SK-N-SH (cell line): Measurements from ENCODE around the gene AMFR. TPM values are rescaled to one million over a fixed set of nuclear protein-coding genes. Genes with fewer than 3 reads are reported as not detected.

Source experiments
- CTCF ChIA-PET: fragments of 300-600, 350-600 bp; formaldehyde crosslinking; extraction: SDS; loops from one replicate; lab custom pipeline; 2021; lab: Yijun Ruan, JAX
- POLR2A ChIA-PET: fragments of 350-600 bp; sonication (Branson Sonifier 250); formaldehyde crosslinking; extraction: SDS; loops from one replicate; lab custom pipeline; 2020; ENCODE audit warnings: antibody characterized with exemption, inconsistent platforms; lab: Yijun Ruan, JAX
- DNase-seq: peaks from one replicate; pipeline ENCODE4 v3.0.0; 2012
- H2AFZ ChIP-seq: fragments of 200-600 bp; sonication (generic); 2 replicates; pipeline ENCODE4 v1.8.1; 2016; ENCODE audit warnings: antibody characterized with exemption, mild to moderate bottlenecking, low read depth
- H3F3A ChIP-seq: fragments of 200-600 bp; sonication (generic); replicated peaks from 2 replicates; pipeline ENCODE3; 2016; ENCODE audit warnings: antibody characterized with exemption, mild to moderate bottlenecking; ENCODE audit not compliant: insufficient read depth
- H3K27ac ChIP-seq, 2 experiments: fragments of 200-500 bp in 1 of 2; fragments of 200-600 bp in 1 of 2; sonication (Bioruptor generic) in 1 of 2; sonication (generic), shearing (Covaris generic) in 1 of 2; 2 replicates each; pipeline versions ENCODE4 v1.5.1 to v1.6.1; 2014 to 2016; ENCODE audit warnings: low read depth in 2 of 2, inconsistent platforms in 1 of 2, low read length in 1 of 2, mild to moderate bottlenecking in 1 of 2, mixed read lengths in 1 of 2
- H3K27me3 ChIP-seq: fragments of 200-600 bp; sonication (generic), shearing (Covaris generic); 2 replicates; pipeline ENCODE4 v1.6.1; 2016; ENCODE audit warnings: mixed run types; ENCODE audit not compliant: insufficient read depth
- H3K36me3 ChIP-seq, 2 experiments: fragments of 200-500 bp in 1 of 2; fragments of 200-600 bp in 1 of 2; sonication (Bioruptor generic) in 1 of 2; sonication (generic) in 1 of 2; replicated peaks in 1 of 2; 2 replicates each; pipeline versions ENCODE3 to v1.5.1; 2014 to 2016; ENCODE audit warnings: low read length in 1 of 2, mild to moderate bottlenecking in 1 of 2; ENCODE audit not compliant: insufficient read depth in 2 of 2, control insufficient read depth in 1 of 2
- H3K4me1 ChIP-seq, 2 experiments: fragments of 200-500 bp in 1 of 2; fragments of 200-600 bp in 1 of 2; sonication (Bioruptor generic) in 1 of 2; sonication (generic), shearing (Covaris generic) in 1 of 2; 2 replicates each; pipeline versions ENCODE4 v1.5.1 to v1.6.1; 2014 to 2016; ENCODE audit warnings: low read depth in 1 of 2, low read length in 1 of 2, mixed run types in 1 of 2; ENCODE audit not compliant: insufficient read depth in 2 of 2, control insufficient read depth in 1 of 2
- H3K4me2 ChIP-seq: fragments of 200-600 bp; sonication (generic), shearing (Covaris generic); 2 replicates; pipeline ENCODE4 v1.6.1; 2017; ENCODE audit warnings: mixed run types
- H3K4me3 ChIP-seq, 2 experiments: fragments of 200-500 bp in 1 of 2; fragments of 200-600 bp in 1 of 2; sonication (Bioruptor generic) in 1 of 2; sonication (generic), shearing (Covaris generic) in 1 of 2; 2 replicates each; pipeline versions ENCODE4 v1.5.1 to v1.8.1; 2014 to 2016; ENCODE audit warnings: low read depth in 2 of 2, inconsistent platforms in 1 of 2, low read length in 1 of 2, mild to moderate bottlenecking in 1 of 2, mixed read lengths in 1 of 2, moderate library complexity in 1 of 2
- H3K79me2 ChIP-seq: fragments of 200-600 bp; sonication (generic); 2 replicates; pipeline ENCODE4 v1.8.1; 2017; ENCODE audit warnings: mild to moderate bottlenecking; ENCODE audit not compliant: insufficient read depth
- H3K9ac ChIP-seq: fragments of 200-600 bp; sonication (generic); 2 replicates; pipeline ENCODE4 v1.6.1; 2017; ENCODE audit warnings: mixed run types
- H3K9me2 ChIP-seq: fragments of 200-600 bp; sonication (generic); 2 replicates; pipeline ENCODE4 v1.6.1; 2017; ENCODE audit warnings: mixed run types
- H3K9me3 ChIP-seq: fragments of 200-600 bp; sonication (generic); 2 replicates; pipeline ENCODE4 v1.6.1; 2017; ENCODE audit warnings: mixed run types, mild to moderate bottlenecking, moderate library complexity
- H4K20me1 ChIP-seq: fragments of 200-600 bp; sonication (generic); 2 replicates; pipeline ENCODE4 v1.6.1; 2017; ENCODE audit warnings: mild to moderate bottlenecking, mixed run types; ENCODE audit not compliant: insufficient read depth
- CHD2 ChIP-seq: fragments of 150-350 bp; IDR thresholded peaks from 2 replicates; pipeline ENCODE4 v1.6.1; 2018; ENCODE audit warnings: low read length; ENCODE audit not compliant: partially characterized antibody
- ELF1 ChIP-seq: IDR thresholded peaks from 2 replicates; pipeline ENCODE4 v1.4.0; 2012
- EP300 ChIP-seq, 2 experiments: IDR thresholded peaks; 2 replicates each; pipeline versions ENCODE4 v1.4.0 to v1.6.1; 2012; ENCODE audit warnings: borderline replicate concordance in 1 of 2, low read depth in 1 of 2, low read length in 1 of 2
- FOSL2 ChIP-seq: IDR thresholded peaks from 2 replicates; pipeline ENCODE4 v1.4.0; 2012; ENCODE audit warnings: low read depth, mild to moderate bottlenecking, moderate library complexity, borderline replicate concordance
- GABPA ChIP-seq: IDR thresholded peaks from 2 replicates; pipeline ENCODE4 v1.4.0; 2012; ENCODE audit warnings: low read depth, mild to moderate bottlenecking
- GATA2 ChIP-seq: sonication (generic); formaldehyde crosslinking; IDR thresholded peaks from 2 replicates; pipeline ENCODE4 v1.5.0; 2020; ENCODE audit warnings: mild to moderate bottlenecking, missing genetic modification reagents
- IRF3 ChIP-seq: fragments of 150-350 bp; IDR thresholded peaks from 2 replicates; pipeline ENCODE4 v1.6.1; 2016; ENCODE audit warnings: mild to moderate bottlenecking, low read depth, low read length
- MEF2A ChIP-seq: IDR thresholded peaks from 2 replicates; pipeline ENCODE4 v1.4.0; 2012; ENCODE audit warnings: low read depth, borderline replicate concordance
- NRF1 ChIP-seq: IDR thresholded peaks from 2 replicates; pipeline ENCODE4 v1.6.1; 2012; ENCODE audit warnings: low read depth, mild to moderate bottlenecking, low read length
- RAD21 ChIP-seq: IDR thresholded peaks from 2 replicates; pipeline ENCODE4 v1.6.1; 2012; ENCODE audit warnings: mild to moderate bottlenecking, low read length
- SIN3A ChIP-seq: IDR thresholded peaks from 2 replicates; pipeline ENCODE4 v1.6.1; 2012; ENCODE audit warnings: low read depth, mild to moderate bottlenecking, low read length, moderate library complexity, borderline replicate concordance
- SMC3 ChIP-seq: IDR thresholded peaks from 2 replicates; pipeline ENCODE4 v1.6.1; 2012; ENCODE audit warnings: low read depth, low read length, improper control_type of control experiment
- TAF1 ChIP-seq: IDR thresholded peaks from 2 replicates; pipeline ENCODE4 v1.6.1; 2012; ENCODE audit warnings: low read depth, mild to moderate bottlenecking, low read length, moderate library complexity, borderline replicate concordance
- YY1 ChIP-seq: IDR thresholded peaks from 2 replicates; pipeline ENCODE4 v1.4.0; 2012; ENCODE audit warnings: low read depth, mild to moderate bottlenecking
- WGBS: methylation state at CpG from one replicate; pipeline ENCODE4 v1.1.6; 2017; ENCODE audit warnings: low lambda C conversion rate; 5-methylcytosine and 5-hydroxymethylcytosine counted together
- polyA plus RNA-seq, 3 experiments: library from polyadenylated mRNA; depleted of rRNA; stranded (reverse); fragments of >200 nt; gene quantifications; 2 replicates each; pipeline ENCODE4 v1.2.3, GENCODE V29; 2012
- TF ChIP-seq, protein P1 (sequence below): IDR thresholded peaks from 2 replicates; pipeline ENCODE4 v1.4.0; 2012; ENCODE audit warnings: low read depth
- TF ChIP-seq, protein P2 (sequence below): IDR thresholded peaks from 2 replicates; pipeline ENCODE4 v1.4.0; 2012; ENCODE audit warnings: low read depth, borderline replicate concordance

Gene AMFR
- polyA plus RNA-seq, 1 of the 3 experiments (the other 2 are of a cell fraction), result 65.3 TPM

DNA sequence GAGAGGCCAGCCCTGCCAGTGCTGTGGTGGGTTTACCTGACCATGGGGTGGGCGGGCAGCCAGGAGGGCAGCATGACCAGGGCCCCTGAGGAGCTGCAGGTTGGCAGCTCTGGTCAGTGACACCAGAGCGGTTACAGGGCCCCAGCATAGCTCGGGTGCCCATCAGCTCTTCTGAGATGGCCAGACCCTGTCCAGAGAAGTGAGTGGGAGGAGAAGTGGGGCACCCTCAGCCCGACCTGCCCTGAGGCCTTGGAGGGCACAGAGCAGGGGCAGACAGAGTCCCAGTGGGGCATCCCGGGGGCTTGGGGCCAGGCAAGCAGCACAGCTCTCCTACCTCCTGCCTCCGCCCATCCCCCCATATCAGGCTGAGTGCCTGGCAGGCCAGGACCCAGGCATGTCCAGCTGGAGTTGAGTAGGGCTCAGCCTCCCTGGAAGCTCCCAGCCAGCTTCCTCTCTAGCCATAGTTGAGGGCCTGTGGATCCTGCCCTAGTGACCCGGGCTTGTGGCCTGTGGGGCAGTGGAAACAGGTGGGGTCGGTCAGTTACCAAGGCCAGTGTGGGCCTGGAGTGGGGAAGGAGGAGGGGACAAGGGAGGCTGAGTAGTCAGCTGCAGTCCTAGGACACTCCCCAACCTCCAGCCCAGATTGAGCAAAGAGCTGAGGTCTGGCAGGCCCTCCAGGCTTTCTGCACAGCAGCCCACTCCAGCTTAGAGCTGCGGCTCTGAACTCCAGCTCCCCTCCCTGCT lies 83.5 kb downstream of the AMFR start (continued):
- TF ChIP-seq YY1, result no peak

DNA sequence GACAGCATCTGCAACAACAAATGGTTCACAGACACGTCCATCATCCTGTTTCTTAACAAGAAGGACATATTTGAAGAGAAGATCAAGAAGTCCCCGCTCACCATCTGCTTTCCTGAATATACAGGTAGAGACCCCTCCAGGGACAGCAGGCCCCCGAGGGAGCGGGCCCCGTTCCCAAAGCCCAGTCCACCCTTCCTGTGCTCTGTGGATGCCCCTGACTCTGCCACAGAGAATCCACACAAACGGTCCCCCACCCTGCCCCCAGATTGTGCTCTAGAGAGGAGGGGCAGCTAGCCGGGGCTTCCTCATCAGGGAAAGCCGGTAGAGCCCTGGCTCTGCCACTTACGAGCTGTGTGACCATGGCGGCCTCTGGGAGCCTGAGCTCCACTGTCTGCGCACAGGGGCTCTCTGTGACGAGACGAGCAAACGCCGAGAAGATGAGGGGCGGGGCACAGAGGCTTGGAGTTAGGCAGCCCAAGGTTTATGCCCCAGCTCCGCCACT lies 84.4 kb downstream of the AMFR start:
- H3K9ac ChIP-seq, result no peak overlapping the region
- no peaks in the 10 kb centered on the region for H3K36me3 ChIP-seq
- no peaks in the 10 kb centered on the region for H4K20me1 ChIP-seq
- no peak for DNase-seq
- no peaks in the 10 kb centered on the region for H3F3A ChIP-seq
- H3K79me2 ChIP-seq, result no peaks in the 10 kb centered on the region
- no peak overlapping the region for H3K4me2 ChIP-seq
- POLR2A ChIA-PET, result interaction anchor here (1.8 kb wide), 1 partner anchor 11 kb away, joined by 4 read pairs; no protein-coding TSS in a partner anchor
- H3K4me1 ChIP-seq, result peaks cover 0 to 13% of the 10 kb centered on the region in 2 experiments; a peak in 1 of 4 replicates
- H3K4me3 ChIP-seq, result no peak overlapping the region
- H3K9me3 ChIP-seq, result no peaks in the 10 kb centered on the region
- TF ChIP-seq MEF2A, result no peak
- TF ChIP-seq IRF3, result no peak
- no peak for TF ChIP-seq FOSL2
- TF ChIP-seq NRF1, result no peak
- TF ChIP-seq TAF1, result no peak
- TF ChIP-seq GABPA, result no peak
- TF ChIP-seq EP300 (IDR thresholded peaks at IDR 0.05; ENCODE audit: borderline replicate concordance in 1 of 2, low read depth in 1 of 2, low read length in 1 of 2), result no peak
- TF ChIP-seq RAD21, result no peak
- TF ChIP-seq, protein P1, sequence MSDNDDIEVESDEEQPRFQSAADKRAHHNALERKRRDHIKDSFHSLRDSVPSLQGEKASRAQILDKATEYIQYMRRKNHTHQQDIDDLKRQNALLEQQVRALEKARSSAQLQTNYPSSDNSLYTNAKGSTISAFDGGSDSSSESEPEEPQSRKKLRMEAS, result no peak
- TF ChIP-seq CHD2, result no peak
- TF ChIP-seq SIN3A, result no peak
- TF ChIP-seq, protein P2, sequence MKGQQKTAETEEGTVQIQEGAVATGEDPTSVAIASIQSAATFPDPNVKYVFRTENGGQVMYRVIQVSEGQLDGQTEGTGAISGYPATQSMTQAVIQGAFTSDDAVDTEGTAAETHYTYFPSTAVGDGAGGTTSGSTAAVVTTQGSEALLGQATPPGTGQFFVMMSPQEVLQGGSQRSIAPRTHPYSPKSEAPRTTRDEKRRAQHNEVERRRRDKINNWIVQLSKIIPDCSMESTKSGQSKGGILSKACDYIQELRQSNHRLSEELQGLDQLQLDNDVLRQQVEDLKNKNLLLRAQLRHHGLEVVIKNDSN, result no peak
- no peak for TF ChIP-seq ELF1
- TF ChIP-seq GATA2 (CRISPR knock-in tag), result no peak
- TF ChIP-seq SMC3, result no peak
- WGBS, result 68% methylated on average over 16 of the region's 17 CpGs
- no peak overlapping the region for H2AFZ ChIP-seq
- H3K27ac ChIP-seq, result no peak overlapping the region; a peak in 1 of 4 replicates
- CTCF ChIA-PET, result interaction anchor here (1.3 to 3.5 kb wide), 4 partner anchors 9 to 876 kb away, joined by 3 to 18 read pairs (median 8); no protein-coding TSS in a partner anchor
- no peaks in the 10 kb centered on the region for H3K9me2 ChIP-seq
- no peaks in the 10 kb centered on the region for H3K27me3 ChIP-seq
